Kidney (tissue), 14 donors: Measurements from ENCODE around the gene IGSF8. TPM values are rescaled to one million over a fixed set of nuclear protein-coding genes. Genes with fewer than 3 reads are reported as not detected.

Source experiments
- DNase-seq, 5 donors: peaks; one replicate each; pipeline ENCODE4 v3.0.0-alpha.2; 2013 to 2020
- FAIRE-seq: peaks from 2 replicates; lab custom pipeline; 2012; peaks lifted over from hg19 to GRCh38; lab: Jason Lieb, UNC
- H3K27ac ChIP-seq, 2 donors: one replicate each; pipeline ENCODE4 v1.7.0; 2013; ENCODE audit warnings: low read depth in 2 of 2, low read length in 2 of 2, inconsistent platforms in 1 of 2
- H3K27me3 ChIP-seq: one replicate; pipeline ENCODE4 v1.7.1; 2013; ENCODE audit warnings: low read length, inconsistent platforms; ENCODE audit not compliant: control insufficient read depth, insufficient read depth
- H3K36me3 ChIP-seq, 3 donors: one replicate each; pipeline versions ENCODE4 v1.7.0 to v1.7.1; 2013; ENCODE audit warnings: low read length in 3 of 3, control low read depth in 1 of 3, inconsistent platforms in 1 of 3; ENCODE audit not compliant: insufficient read depth in 3 of 3, control insufficient read depth in 2 of 3
- H3K4me1 ChIP-seq, 3 donors: one replicate each; pipeline versions ENCODE4 v1.7.0 to v1.7.1; 2013; ENCODE audit warnings: low read length in 3 of 3, inconsistent platforms in 1 of 3, low read depth in 1 of 3; ENCODE audit not compliant: control insufficient read depth in 2 of 3, insufficient read depth in 2 of 3
- H3K4me3 ChIP-seq, 3 donors: one replicate each; pipeline versions ENCODE4 v1.7.0 to v1.8.1; 2013; ENCODE audit warnings: low read length in 3 of 3, control low read depth in 1 of 3, inconsistent platforms in 1 of 3
- H3K9ac ChIP-seq, 3 donors: one replicate each; pipeline versions ENCODE4 v1.7.0 to v1.7.1; 2013; ENCODE audit warnings: low read length in 3 of 3, control low read depth in 1 of 3, inconsistent platforms in 1 of 3
- H3K9me3 ChIP-seq, 3 donors: one replicate each; pipeline versions ENCODE4 v1.7.0 to v1.7.1; 2013; ENCODE audit warnings: low read length in 3 of 3, control low read depth in 1 of 3, inconsistent platforms in 1 of 3; ENCODE audit not compliant: control insufficient read depth in 2 of 3, insufficient read depth in 1 of 3
- CTCF ChIP-seq: IDR thresholded peaks from 3 replicates; pipeline ENCODE4 v1.5.1; 2012; ENCODE audit warnings: mild to moderate bottlenecking, moderate library complexity, borderline replicate concordance; ENCODE audit not compliant: insufficient read depth; ENCODE audit errors: extremely low read depth
- intact Hi-C: fragments of 100-400 bp; cut with DNase I; formaldehyde crosslinking; loops from one replicate; pipeline ENCODE4 v1.11.1; 2022
- polyA plus RNA-seq: library from polyadenylated mRNA; stranded (reverse); fragments of 350-450 nt; fragmentation: Illumina TruSeq; extraction: RNeasy Lipid Tissue Mini Kit (QIAGEN cat#74804); gene quantifications from one replicate; pipeline ENCODE4 v1.2.3, GENCODE V29; 2014; ENCODE audit warnings: low read depth, low replicate concordance; ENCODE audit not compliant: insufficient read depth
- total RNA-seq: library from RNA; stranded (reverse); fragmentation: NEBNext Ultra II Directional; extraction: Animal tissue kit (Norgen Biotek cat#: 25700); gene quantifications from one replicate; pipeline ENCODE4 v1.2.1, GENCODE V29; 2021
- donor health status: control.
- donor health status: control.
- donor health status: control.
- donor health status: control.
- donor health status: control.
- donor health status: DM: yes; HTN: yes; CAD: no.
- donor health status: Normal renal cell carcinoma (clear cell type).

Gene IGSF8
- total and polyA plus RNA-seq, 2 donors from 2014 or later, result 40.9 to 47.0 TPM

DNA sequence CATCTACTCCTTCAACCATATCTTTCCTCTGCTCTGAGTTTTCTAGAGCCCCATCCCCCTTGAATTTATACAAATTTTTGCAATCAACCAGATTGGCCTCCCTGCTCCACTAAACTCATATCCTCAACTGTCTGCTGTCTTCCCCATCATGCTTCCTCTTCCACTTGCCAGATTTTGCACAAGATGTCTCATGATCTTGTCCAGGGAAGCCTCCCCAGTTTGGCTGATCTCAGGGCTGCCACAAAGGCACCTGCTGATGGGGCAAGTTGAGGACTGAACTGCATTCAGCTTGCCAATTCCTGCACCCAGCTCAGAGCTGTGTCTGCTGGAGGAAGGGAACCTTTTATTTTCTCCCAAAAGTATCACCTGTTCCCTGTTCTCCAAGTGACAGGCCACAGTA, 20.9 kb downstream of the IGSF8 start:
- TF ChIP-seq CTCF, result no peak
- intact Hi-C loops, result no loop called here
- Histone ChIP-seq H3K9ac (no peak overlapping the region), H3K4me3 (no peak overlapping the region), H3K9me3 (no peaks in the 10 kb centered on the region), H3K36me3 (no peaks in the 10 kb centered on the region), H3K4me1 (no peaks in the 10 kb centered on the region), H3K27ac (no peak overlapping the region), H3K27me3 (peaks cover 9% of the 10 kb centered on the region)
- no peak for FAIRE-seq
- DNase-seq, result peak in 1 of 5 donors; percentile 15

DNA sequence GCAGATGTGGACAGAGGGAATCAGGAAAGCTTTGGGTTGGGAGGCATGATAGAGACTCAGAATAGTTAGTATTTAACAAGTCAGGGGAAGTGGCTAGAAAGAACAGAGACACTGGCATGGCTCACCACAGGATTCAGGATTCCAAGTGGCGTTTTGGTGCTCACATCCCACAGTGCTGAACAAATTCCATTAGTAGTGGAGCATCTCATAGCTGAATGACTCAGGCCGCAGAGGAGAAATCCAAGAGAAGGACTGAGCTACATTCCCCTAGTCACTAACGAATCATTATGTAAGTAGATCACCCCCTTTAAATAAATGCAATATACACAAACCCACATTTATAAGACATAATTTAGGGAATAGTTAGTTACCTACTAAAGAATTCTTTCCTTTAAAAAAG, 22.1 kb downstream of the IGSF8 start:
- intact Hi-C loops, result no loop called here
- no peak for TF ChIP-seq CTCF
- no peak overlapping the region for H3K27ac ChIP-seq
- H3K36me3 ChIP-seq, result no peaks in the 10 kb centered on the region
- H3K9me3 ChIP-seq, result no peaks in the 10 kb centered on the region
- no peak for DNase-seq
- H3K4me1 ChIP-seq, result no peaks in the 10 kb centered on the region
- H3K9ac ChIP-seq, result no peak overlapping the region
- H3K27me3 ChIP-seq, result peaks cover 3% of the 10 kb centered on the region
- H3K4me3 ChIP-seq, result no peak overlapping the region
- FAIRE-seq, result no peak

GRCh38 chr1:160075836-160076235, 22.6 kb downstream of the IGSF8 start:
- Histone ChIP-seq H3K9me3 (no peaks in the 10 kb centered on the region), H3K36me3 (no peaks in the 10 kb centered on the region), H3K27ac (no peak overlapping the region), H3K4me3 (no peak overlapping the region), H3K9ac (no peak overlapping the region), H3K27me3 (peaks cover 3% of the 10 kb centered on the region), H3K4me1 (peaks cover 0 to 1% (median 0%) of the 10 kb centered on the region in 3 donors)
- no peak for FAIRE-seq
- no peak for DNase-seq
- TF ChIP-seq CTCF, result no peak
- intact Hi-C loops, result no loop called here

- H3K4me1 ChIP-seq, result peaks cover 0 to 4% (median 0%) of the 10 kb centered on the region in 3 donors
- TF ChIP-seq CTCF, result no peak
- FAIRE-seq, result no peak
- H3K27me3 ChIP-seq, result peaks cover 3% of the 10 kb centered on the region
- H3K9me3 ChIP-seq, result no peaks in the 10 kb centered on the region
- no peak overlapping the region for H3K9ac ChIP-seq
- H3K36me3 ChIP-seq, result no peaks in the 10 kb centered on the region
- DNase-seq, result no peak
- H3K4me3 ChIP-seq, result no peak overlapping the region
- H3K27ac ChIP-seq, result no peak overlapping the region
- intact Hi-C loops, result no loop called here
Observed at GRCh38 chr1:160074865-160075264, 23.6 kb downstream of the IGSF8 start.
